ENCODE data around the gene TRAK1. TPM values are rescaled to one million over a fixed set of nuclear protein-coding genes. Genes with fewer than 3 reads are reported as not detected.

The TRAK1 gene
- total RNA-seq, 1 experiment from 2014 or later: 46.8 TPM

- Histone ChIP-seq H3K4me1 (replicated peaks; ENCODE audit: insufficient read depth) (peaks cover 44% of the 10 kb centered on the region), H3K36me3 (ENCODE audit: low read depth) (no peaks in the 10 kb centered on the region), H3K27ac (peak overlapping the region; percentile 68), H3K4me2 (peak overlapping the region; percentile 49), H4K20me1 (ENCODE audit: insufficient read depth) (no peaks in the 10 kb centered on the region), H2AFZ (no peak overlapping the region), H3K4me3 (no peak overlapping the region), H3F3A (ENCODE audit: insufficient read depth, low read depth) (peaks cover 10% of the 10 kb centered on the region; the same call in 1 of the 2 replicates), H3K79me2 (ENCODE audit: low read depth) (no peaks in the 10 kb centered on the region), H3K9me3 (ENCODE audit: insufficient read depth, low read depth) (no peaks in the 10 kb centered on the region), H3K9me2 (ENCODE audit: insufficient read depth) (no peaks in the 10 kb centered on the region), H3K27me3 (ENCODE audit: insufficient read depth, low read depth) (no peaks in the 10 kb centered on the region)
- POLR2A ChIA-PET (ENCODE audit: unreplicated experiment): no interaction called here
- CTCF ChIA-PET: no interaction called here
- DNase-seq: peak; percentile 35 to 96
- TF ChIP-seq EZH2 (IDR thresholded peaks at IDR 0.05; ENCODE audit: low read depth) (no peak), CTCF (conservative IDR thresholded peaks at IDR 0.05) (no peak)
- no TSS peak for BruUV-seq (replicated peaks)
- intact Hi-C loops (cut with micrococcal nuclease; ENCODE audit: unreplicated experiment): no loop called here
Observed at GRCh38 chr3:42256135-42256819, 165.1 kb downstream of the TRAK1 start.

- H3K4me3 ChIP-seq: no peak overlapping the region
- CTCF ChIA-PET: no interaction called here
- POLR2A ChIA-PET (ENCODE audit: unreplicated experiment): interaction anchor here (0.6 kb wide), 1 partner anchor 77 kb away, joined by 3 read pairs; no protein-coding TSS in a partner anchor
- H3K79me2 ChIP-seq (ENCODE audit: low read depth): no peaks in the 10 kb centered on the region
- no peak for DNase-seq
- BruUV-seq (replicated peaks): no TSS peak
- no peaks in the 10 kb centered on the region for H3K9me3 ChIP-seq (ENCODE audit: insufficient read depth, low read depth)
- no peaks in the 10 kb centered on the region for H3K9me2 ChIP-seq (ENCODE audit: insufficient read depth)
- intact Hi-C loops (cut with micrococcal nuclease; ENCODE audit: unreplicated experiment): no loop called here
- H3K4me2 ChIP-seq: peak overlapping the region; percentile 49
- TF ChIP-seq EZH2 (IDR thresholded peaks at IDR 0.05; ENCODE audit: low read depth) (no peak), CTCF (conservative IDR thresholded peaks at IDR 0.05) (no peak)
- H3K27me3 ChIP-seq (ENCODE audit: insufficient read depth, low read depth): no peaks in the 10 kb centered on the region
- no peaks in the 10 kb centered on the region for H4K20me1 ChIP-seq (ENCODE audit: insufficient read depth)
- peaks cover 17% of the 10 kb centered on the region for H3F3A ChIP-seq (ENCODE audit: insufficient read depth, low read depth)
- no peak overlapping the region for H2AFZ ChIP-seq
- no peaks in the 10 kb centered on the region for H3K36me3 ChIP-seq (ENCODE audit: low read depth)
- peak overlapping the region; percentile 68 for H3K27ac ChIP-seq
- H3K4me1 ChIP-seq (replicated peaks; ENCODE audit: insufficient read depth): peaks cover 51% of the 10 kb centered on the region
Observed at GRCh38 chr3:42257007-42257406, 165.8 kb downstream of the TRAK1 start.

GRCh38 chr3:42262525-42262924, 171.4 kb downstream of the TRAK1 start:
- no peaks in the 10 kb centered on the region for H3K27me3 ChIP-seq (ENCODE audit: insufficient read depth, low read depth)
- ChIA-PET CTCF (interaction anchor here (0.6 kb wide), 1 partner anchor 1482 kb away, joined by 7 read pairs; no protein-coding TSS in a partner anchor), POLR2A (ENCODE audit: unreplicated experiment) (interaction anchor here (0.6 kb wide), 1 partner anchor 1598 kb away, joined by 3 read pairs; no protein-coding TSS in a partner anchor)
- intact Hi-C loops (cut with micrococcal nuclease; ENCODE audit: unreplicated experiment): no loop called here
- peaks cover 26% of the 10 kb centered on the region for H3F3A ChIP-seq (ENCODE audit: insufficient read depth, low read depth)
- peak overlapping the region; percentile 78 for H3K4me2 ChIP-seq
- TF ChIP-seq CTCF (conservative IDR thresholded peaks at IDR 0.05) (no peak), EZH2 (IDR thresholded peaks at IDR 0.05; ENCODE audit: low read depth) (no peak)
- peak overlapping the region; percentile 84 for H3K27ac ChIP-seq
- H2AFZ ChIP-seq: no peak overlapping the region
- H4K20me1 ChIP-seq (ENCODE audit: insufficient read depth): no peaks in the 10 kb centered on the region
- H3K4me3 ChIP-seq: no peak overlapping the region
- no peaks in the 10 kb centered on the region for H3K9me3 ChIP-seq (ENCODE audit: insufficient read depth, low read depth)
- H3K9me2 ChIP-seq (ENCODE audit: insufficient read depth): no peaks in the 10 kb centered on the region
- peak; percentile 51 to 97 for DNase-seq
- no TSS peak for BruUV-seq (replicated peaks)
- H3K36me3 ChIP-seq (ENCODE audit: low read depth): no peaks in the 10 kb centered on the region
- H3K4me1 ChIP-seq (replicated peaks; ENCODE audit: insufficient read depth): peaks cover 31% of the 10 kb centered on the region
- H3K79me2 ChIP-seq (ENCODE audit: low read depth): no peaks in the 10 kb centered on the region
